ENCODE data around the gene RBM33.

DNA sequence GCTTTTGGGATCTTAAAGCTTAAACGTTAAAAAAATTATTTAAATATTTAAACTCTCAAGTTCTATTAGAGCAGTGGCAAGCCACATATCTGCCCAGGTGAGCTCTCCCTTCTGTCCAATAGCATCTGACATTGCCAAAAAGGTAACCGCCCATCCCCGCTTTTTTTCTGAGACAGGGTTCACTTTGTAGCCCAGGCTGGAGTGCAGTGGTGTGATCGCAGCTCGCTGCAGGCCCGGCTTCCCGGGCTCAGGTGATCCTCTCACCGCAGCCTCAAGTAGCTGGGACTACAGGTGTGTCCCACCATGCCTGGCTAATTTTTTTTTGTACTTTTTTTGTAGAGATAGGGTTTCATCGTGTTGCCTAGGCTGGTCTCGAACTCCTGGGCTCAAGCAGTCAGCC lies 83.2 kb downstream of the RBM33 start:
- TF ChIP-seq, protein P1, sequence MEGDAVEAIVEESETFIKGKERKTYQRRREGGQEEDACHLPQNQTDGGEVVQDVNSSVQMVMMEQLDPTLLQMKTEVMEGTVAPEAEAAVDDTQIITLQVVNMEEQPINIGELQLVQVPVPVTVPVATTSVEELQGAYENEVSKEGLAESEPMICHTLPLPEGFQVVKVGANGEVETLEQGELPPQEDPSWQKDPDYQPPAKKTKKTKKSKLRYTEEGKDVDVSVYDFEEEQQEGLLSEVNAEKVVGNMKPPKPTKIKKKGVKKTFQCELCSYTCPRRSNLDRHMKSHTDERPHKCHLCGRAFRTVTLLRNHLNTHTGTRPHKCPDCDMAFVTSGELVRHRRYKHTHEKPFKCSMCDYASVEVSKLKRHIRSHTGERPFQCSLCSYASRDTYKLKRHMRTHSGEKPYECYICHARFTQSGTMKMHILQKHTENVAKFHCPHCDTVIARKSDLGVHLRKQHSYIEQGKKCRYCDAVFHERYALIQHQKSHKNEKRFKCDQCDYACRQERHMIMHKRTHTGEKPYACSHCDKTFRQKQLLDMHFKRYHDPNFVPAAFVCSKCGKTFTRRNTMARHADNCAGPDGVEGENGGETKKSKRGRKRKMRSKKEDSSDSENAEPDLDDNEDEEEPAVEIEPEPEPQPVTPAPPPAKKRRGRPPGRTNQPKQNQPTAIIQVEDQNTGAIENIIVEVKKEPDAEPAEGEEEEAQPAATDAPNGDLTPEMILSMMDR (IDR thresholded peaks at IDR 0.05 in 2 of 3, conservative IDR thresholded peaks at IDR 0.05 in 1 of 3; ENCODE audit: control insufficient read depth in 2 of 3, extremely low read depth in 1 of 3, insufficient read depth in 1 of 3, low read depth in 3 of 3, low read length in 3 of 3), result no peak
- TF ChIP-seq MLLT1 (IDR thresholded peaks at IDR 0.05) (no peak), CREM (IDR thresholded peaks at IDR 0.05; ENCODE audit: low read depth) (no peak)
